Gastroesophageal sphincter (tissue), 4 donors: Measurements from ENCODE around the gene C1QTNF12. TPM values are rescaled to one million over a fixed set of nuclear protein-coding genes. Genes with fewer than 3 reads are reported as not detected.

ENCODE experiments used
- ATAC-seq: fragments of 150-250 bp; one replicate; pipeline ENCODE4 v1.9.1; 2016; ENCODE audit warnings: mild to moderate bottlenecking, moderate library complexity
- H3K27ac ChIP-seq, 4 donors: fragments of 200-600 bp; sonication (generic) in 3 of 4; 1 replicate in 3 of 4; 2 replicates in 1 of 4; pipeline ENCODE4 v1.5.1; 2016 to 2019
- H3K27me3 ChIP-seq: fragments of 200-600 bp; sonication (generic); one replicate; pipeline ENCODE4 v1.5.1; 2019
- H3K36me3 ChIP-seq, 2 donors: fragments of 200-600 bp; sonication (generic); one replicate each; pipeline ENCODE4 v1.5.1; 2019; ENCODE audit warnings: control low read depth in 1 of 2
- H3K4me1 ChIP-seq, 3 donors: fragments of 200-600 bp; sonication (generic); 1 replicate in 2 of 3; 2 replicates in 1 of 3; pipeline ENCODE4 v1.5.1; 2016 to 2019; ENCODE audit warnings: control low read depth in 2 of 3
- H3K4me3 ChIP-seq, 2 donors: fragments of 200-600 bp; sonication (generic); one replicate each; pipeline ENCODE4 v1.5.1; 2019; ENCODE audit warnings: mild to moderate bottlenecking in 1 of 2, moderate library complexity in 1 of 2
- H3K9me3 ChIP-seq, 3 donors: fragments of 200-600 bp; sonication (generic); one replicate each; pipeline ENCODE4 v1.5.1; 2017 to 2019; ENCODE audit warnings: control low read depth in 2 of 3
- EP300 ChIP-seq: sonication (generic); formaldehyde crosslinking; IDR thresholded peaks from one replicate; pipeline ENCODE4 v1.6.1; 2017; ENCODE audit warnings: antibody characterized with exemption, mild to moderate bottlenecking
- POLR2A ChIP-seq, 2 donors: fragments of 450-650 bp; IDR thresholded peaks; one replicate each; pipeline ENCODE4 v1.6.1; 2017; ENCODE audit warnings: antibody characterized with exemption in 2 of 2, mild to moderate bottlenecking in 2 of 2, moderate library complexity in 1 of 2
- POLR2AphosphoS5 ChIP-seq: sonication (generic); formaldehyde crosslinking; IDR thresholded peaks from one replicate; pipeline ENCODE4 v1.6.1; 2017; ENCODE audit warnings: antibody characterized with exemption
- WGBS, 2 donors: methylation state at CpG; one replicate each; pipeline ENCODE4 v1.1.5; 2018; ENCODE audit warnings: low coverage in 1 of 2; 5-methylcytosine and 5-hydroxymethylcytosine counted together
- total RNA-seq, 4 donors: library from RNA; depleted of rRNA; stranded (reverse); fragments of >200 nt; gene quantifications; one replicate each; pipeline ENCODE4 v1.1.0, GENCODE V29; 2016
- TF ChIP-seq, protein P1 (sequence below), 4 experiments: fragments of 200-600 bp in 2 of 4; fragments of 450-650 bp in 2 of 4; sonication (generic) in 1 of 4; IDR thresholded peaks; one replicate each; pipeline ENCODE4 v1.5.1; 2017 to 2019; ENCODE audit warnings: antibody characterized with exemption in 4 of 4, mild to moderate bottlenecking in 2 of 4, moderate library complexity in 2 of 4

C1QTNF12 gene
- total RNA-seq, 4 donors from 2014 or later: 0.96 to 2.8 (median 1.7) TPM

DNA sequence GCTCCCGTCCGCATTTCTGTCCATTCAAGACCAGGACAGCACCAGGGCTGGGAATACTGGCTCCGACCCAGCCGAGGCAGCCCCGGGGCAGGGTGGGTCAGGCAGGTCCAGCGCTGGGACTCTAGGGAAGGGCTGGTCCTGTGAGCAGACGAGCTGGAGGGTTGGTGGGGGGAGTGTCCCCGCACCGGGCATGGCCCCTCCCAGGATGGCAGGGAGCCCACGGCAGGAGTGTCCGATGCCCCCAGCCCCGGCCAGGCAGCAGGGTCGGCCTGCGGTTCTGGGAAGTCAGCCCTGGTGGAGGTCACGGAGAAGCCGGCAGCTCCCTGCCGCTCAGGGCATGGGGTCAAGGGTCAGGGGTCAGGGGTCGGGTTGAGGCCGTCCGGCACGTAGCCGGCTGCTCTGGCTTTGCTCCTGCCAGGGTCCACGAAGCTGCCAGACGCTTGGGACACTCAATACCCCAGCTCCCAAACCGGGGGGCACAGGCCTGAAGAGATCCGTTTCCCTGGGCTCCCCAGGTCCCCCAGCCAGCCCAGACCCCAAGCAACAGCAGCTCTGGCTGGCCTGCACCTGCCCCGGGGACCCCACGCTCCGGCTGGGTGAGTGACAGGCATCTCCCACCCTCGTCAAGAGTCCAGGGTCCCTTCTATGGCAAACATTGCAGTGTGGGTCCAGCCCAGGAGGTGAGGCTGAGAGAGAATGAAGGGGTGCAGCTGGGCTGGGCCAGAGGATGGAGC is 6.7 kb downstream of the C1QTNF12 start:
- H3K4me3 ChIP-seq: no peak overlapping the region
- H3K9me3 ChIP-seq: no peaks in the 10 kb centered on the region
- H3K27me3 ChIP-seq: peaks cover 53% of the 10 kb centered on the region
- no peak overlapping the region for H3K27ac ChIP-seq
- H3K4me1 ChIP-seq: peaks cover 0 to 16% (median 6%) of the 10 kb centered on the region in 3 donors
- WGBS, 2 donors: no CpG with 5 or more reads among the region's 30 CpGs
- TF ChIP-seq, protein P1, sequence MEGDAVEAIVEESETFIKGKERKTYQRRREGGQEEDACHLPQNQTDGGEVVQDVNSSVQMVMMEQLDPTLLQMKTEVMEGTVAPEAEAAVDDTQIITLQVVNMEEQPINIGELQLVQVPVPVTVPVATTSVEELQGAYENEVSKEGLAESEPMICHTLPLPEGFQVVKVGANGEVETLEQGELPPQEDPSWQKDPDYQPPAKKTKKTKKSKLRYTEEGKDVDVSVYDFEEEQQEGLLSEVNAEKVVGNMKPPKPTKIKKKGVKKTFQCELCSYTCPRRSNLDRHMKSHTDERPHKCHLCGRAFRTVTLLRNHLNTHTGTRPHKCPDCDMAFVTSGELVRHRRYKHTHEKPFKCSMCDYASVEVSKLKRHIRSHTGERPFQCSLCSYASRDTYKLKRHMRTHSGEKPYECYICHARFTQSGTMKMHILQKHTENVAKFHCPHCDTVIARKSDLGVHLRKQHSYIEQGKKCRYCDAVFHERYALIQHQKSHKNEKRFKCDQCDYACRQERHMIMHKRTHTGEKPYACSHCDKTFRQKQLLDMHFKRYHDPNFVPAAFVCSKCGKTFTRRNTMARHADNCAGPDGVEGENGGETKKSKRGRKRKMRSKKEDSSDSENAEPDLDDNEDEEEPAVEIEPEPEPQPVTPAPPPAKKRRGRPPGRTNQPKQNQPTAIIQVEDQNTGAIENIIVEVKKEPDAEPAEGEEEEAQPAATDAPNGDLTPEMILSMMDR (IDR thresholded peaks at IDR 0.05): no peak
- TF ChIP-seq EP300: no peak
- no peak for TF ChIP-seq POLR2A (IDR thresholded peaks at IDR 0.05)
- no peak for TF ChIP-seq POLR2AphosphoS5
- H3K36me3 ChIP-seq: peaks cover 0 to 34% of the 10 kb centered on the region in 2 donors
- no peak for ATAC-seq

DNA sequence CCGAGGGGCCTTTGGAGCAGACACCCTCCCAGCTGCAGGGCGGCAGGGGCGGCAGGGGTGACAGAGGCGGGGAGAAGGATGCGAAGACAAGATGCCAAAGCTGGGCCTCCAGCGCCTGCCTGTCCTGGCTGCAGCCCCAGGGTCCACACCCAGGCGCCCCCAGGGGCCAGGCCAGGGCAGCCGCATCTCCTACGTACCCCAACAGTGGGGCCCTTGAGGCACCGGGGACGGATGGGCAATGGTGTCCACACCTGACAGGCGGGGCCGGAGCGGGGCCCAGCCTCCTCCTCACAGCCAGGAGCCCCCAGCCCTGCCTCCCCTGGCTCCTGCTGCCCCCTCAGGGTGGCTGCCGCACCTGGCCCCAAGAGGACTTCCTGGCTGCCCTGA is 7.3 kb downstream of the C1QTNF12 start:
- H3K4me3 ChIP-seq: no peak overlapping the region
- ATAC-seq: no peak
- peaks cover 51% of the 10 kb centered on the region for H3K27me3 ChIP-seq
- H3K27ac ChIP-seq: no peak overlapping the region
- no peaks in the 10 kb centered on the region for H3K9me3 ChIP-seq
- peaks cover 0 to 16% (median 6%) of the 10 kb centered on the region in 3 donors for H3K4me1 ChIP-seq
- no peak for TF ChIP-seq POLR2AphosphoS5
- TF ChIP-seq POLR2A (IDR thresholded peaks at IDR 0.05): no peak
- TF ChIP-seq, protein P1 (IDR thresholded peaks at IDR 0.05): no peak
- no peak for TF ChIP-seq EP300
- no CpG with 5 or more reads among the region's 15 CpGs for whole genome bisulfite sequencing, 2 donors
- peaks cover 0 to 39% of the 10 kb centered on the region in 2 donors for H3K36me3 ChIP-seq

DNA sequence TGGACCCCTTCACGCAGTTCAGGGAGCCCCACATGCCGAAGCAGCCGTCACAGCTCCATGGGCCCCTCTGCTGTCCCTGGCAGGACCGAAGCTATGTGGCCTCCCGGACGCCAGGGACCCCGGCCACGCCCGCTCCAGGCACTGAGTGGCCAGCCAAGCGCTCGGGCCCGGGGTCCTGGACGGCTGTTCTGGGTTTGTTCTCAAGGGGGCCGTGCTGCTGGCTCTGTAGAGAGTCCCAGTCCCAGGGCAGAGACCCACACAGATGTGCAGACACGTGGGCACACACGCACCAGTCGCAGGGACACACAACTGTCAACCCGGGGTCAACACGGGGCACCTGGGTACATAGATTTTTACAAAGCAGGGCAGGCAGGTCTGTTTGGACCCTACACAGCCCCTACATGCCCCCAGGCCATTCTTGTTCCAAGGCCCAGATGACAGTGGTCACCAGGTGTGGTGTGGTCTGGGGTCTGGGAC is 7.8 kb downstream of the C1QTNF12 start:
- Histone ChIP-seq H3K27me3 (peaks cover 50% of the 10 kb centered on the region), H3K36me3 (peaks cover 0 to 39% of the 10 kb centered on the region in 2 donors), H3K4me3 (no peak overlapping the region), H3K9me3 (no peaks in the 10 kb centered on the region), H3K4me1 (peaks cover 0 to 20% (median 6%) of the 10 kb centered on the region in 3 donors), H3K27ac (no peak overlapping the region)
- no peak for ATAC-seq
- WGBS, 2 donors: no CpG with 5 or more reads among the region's 19 CpGs
- TF ChIP-seq, protein P1 (IDR thresholded peaks at IDR 0.05): no peak
- TF ChIP-seq POLR2A (IDR thresholded peaks at IDR 0.05) (no peak), EP300 (no peak), POLR2AphosphoS5 (no peak)

DNA sequence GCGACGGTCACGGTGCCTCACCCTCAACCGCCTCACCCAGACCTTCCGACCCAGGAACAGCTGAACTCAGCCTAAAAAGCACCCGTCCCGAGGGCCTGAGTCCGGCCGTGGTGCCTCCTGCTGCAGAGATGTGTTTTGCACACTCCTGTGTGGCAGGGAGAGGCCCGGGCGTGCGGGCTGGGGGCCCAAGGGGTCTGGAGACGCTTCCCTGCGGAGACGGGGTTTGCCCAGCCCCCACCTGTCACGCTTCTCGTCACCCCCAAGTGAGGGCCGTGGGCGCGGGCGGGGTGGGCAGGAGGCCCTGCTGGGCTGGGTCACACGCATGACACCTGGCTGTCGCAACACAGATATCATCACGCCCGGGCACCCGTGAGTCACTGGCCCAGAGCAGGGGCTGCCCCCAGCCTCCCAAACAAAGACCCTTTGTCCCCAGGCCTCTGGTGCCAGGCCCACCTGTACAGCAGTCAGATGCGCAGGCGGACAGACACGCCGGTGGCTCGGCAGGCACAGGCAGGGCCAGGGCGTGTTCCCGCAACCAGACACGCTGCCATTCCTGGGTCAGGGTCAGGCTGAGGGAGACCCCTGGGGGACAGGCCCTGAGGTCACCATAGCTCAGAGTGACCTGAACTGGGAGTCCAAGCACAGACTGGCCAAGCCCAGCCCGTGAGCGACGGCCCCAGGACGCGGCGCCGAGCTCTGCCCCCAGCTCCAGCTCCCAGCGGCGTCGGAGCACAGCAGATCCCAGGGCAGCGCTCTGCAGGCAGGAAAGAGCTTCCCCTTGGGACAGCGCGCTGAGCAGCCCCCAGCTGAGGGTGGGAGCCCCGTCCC is 8.4 kb downstream of the C1QTNF12 start:
- ATAC-seq: no peak
- Histone ChIP-seq H3K27ac (no peak overlapping the region), H3K9me3 (no peaks in the 10 kb centered on the region), H3K27me3 (peaks cover 50% of the 10 kb centered on the region), H3K36me3 (peaks cover 0 to 33% of the 10 kb centered on the region in 2 donors), H3K4me3 (no peak overlapping the region), H3K4me1 (peaks cover 0 to 27% (median 10%) of the 10 kb centered on the region in 3 donors)
- TF ChIP-seq POLR2AphosphoS5 (no peak), EP300 (no peak)
- TF ChIP-seq, protein P1 (IDR thresholded peaks at IDR 0.05): no peak
- no CpG with 5 or more reads among the region's 48 CpGs for WGBS, 2 donors
